IMR-90 (cell line): ENCODE results near the gene MELTF. TPM values are rescaled to one million over a fixed set of nuclear protein-coding genes. Genes with fewer than 3 reads are reported as not detected.

ENCODE experiments used
- ATAC-seq: fragments of 200-7000 bp; cut with Tn5 transposase; 2 replicates; pipeline ENCODE4 v1.9.1; 2020; ENCODE audit warnings: low read depth, mild to moderate bottlenecking, moderate library complexity
- BruUV-seq: library from RNA; stranded (reverse); fragments of 400-500 nt; replicated peaks from 2 replicates; lab custom pipeline; 2021; lab: Mats Ljungman, UMichigan
- CTCF ChIA-PET: fragments of 300-600 bp; formaldehyde crosslinking; extraction: SDS; loops from one replicate; lab custom pipeline; 2021; ENCODE audit warnings: antibody characterized with exemption; lab: Yijun Ruan, JAX
- POLR2A ChIA-PET: fragments of 300-600 bp; sonication (Branson Sonifier 250); formaldehyde crosslinking; loops from one replicate; lab custom pipeline; 2022; ENCODE audit warnings: antibody characterized with exemption; ENCODE audit not compliant: unreplicated experiment; lab: Charles Lee
- DNase-seq: peaks from one replicate; pipeline ENCODE4 v3.0.0; 2013
- H2AFZ ChIP-seq: replicated peaks from 2 replicates; pipeline ENCODE3; 2013; ENCODE audit warnings: low read length, mild to moderate bottlenecking; ENCODE audit not compliant: poor library complexity
- H2AK5ac ChIP-seq: 2 replicates; pipeline ENCODE4 v1.6.1; 2013; ENCODE audit warnings: low read depth, low read length, inconsistent platforms
- H2AK9ac ChIP-seq: replicated peaks from 2 replicates; pipeline ENCODE3; 2013; ENCODE audit warnings: mild to moderate bottlenecking, low read depth, low read length, moderate library complexity; ENCODE audit not compliant: poor library complexity
- H2BK120ac ChIP-seq: 2 replicates; pipeline ENCODE4 v1.6.1; 2013; ENCODE audit warnings: low read depth, low read length, inconsistent platforms
- H2BK15ac ChIP-seq: 3 replicates; pipeline ENCODE4 v1.6.1; 2013; ENCODE audit warnings: low read depth, low read length, inconsistent platforms
- H2BK20ac ChIP-seq: 2 replicates; pipeline ENCODE4 v1.6.1; 2013; ENCODE audit warnings: low read depth, mild to moderate bottlenecking, inconsistent platforms, low read length, moderate library complexity
- H2BK5ac ChIP-seq: 2 replicates; pipeline ENCODE4 v1.6.1; 2013; ENCODE audit warnings: mild to moderate bottlenecking, low read depth, low read length, inconsistent platforms; ENCODE audit not compliant: poor library complexity, severe bottlenecking
- H3K14ac ChIP-seq: replicated peaks from 2 replicates; pipeline ENCODE4 v1.6.1; 2013; ENCODE audit warnings: low read depth, low read length, inconsistent platforms
- H3K18ac ChIP-seq: 2 replicates; pipeline ENCODE4 v1.6.1; 2013; ENCODE audit warnings: low read depth, low read length, control low read depth
- H3K23ac ChIP-seq: 2 replicates; pipeline ENCODE4 v1.6.1; 2013; ENCODE audit warnings: low read depth, low read length, inconsistent platforms
- H3K27ac ChIP-seq: 2 replicates; pipeline ENCODE4 v1.5.1; 2013; ENCODE audit warnings: mild to moderate bottlenecking, control low read depth, low read length; ENCODE audit not compliant: insufficient read depth
- H3K27me3 ChIP-seq: 2 replicates; pipeline ENCODE4 v1.6.1; 2013; ENCODE audit warnings: low read length; ENCODE audit not compliant: control insufficient read depth, insufficient read depth
- H3K36me3 ChIP-seq: 2 replicates; pipeline ENCODE4 v1.6.1; 2013; ENCODE audit warnings: low read length, mixed read lengths; ENCODE audit not compliant: control insufficient read depth, insufficient read depth
- H3K4ac ChIP-seq: 2 replicates; pipeline ENCODE4 v1.6.1; 2013; ENCODE audit warnings: low read depth, low read length, inconsistent platforms
- H3K4me1 ChIP-seq: 2 replicates; pipeline ENCODE4 v1.6.1; 2013; ENCODE audit warnings: low read length, mixed read lengths; ENCODE audit not compliant: control insufficient read depth, insufficient read depth
- H3K4me2 ChIP-seq: 2 replicates; pipeline ENCODE4 v1.6.1; 2013; ENCODE audit warnings: low read depth, mild to moderate bottlenecking, control low read depth, low read length, moderate library complexity
- H3K4me3 ChIP-seq: 2 replicates; pipeline ENCODE4 v1.5.1; 2013; ENCODE audit warnings: low read depth, mild to moderate bottlenecking, control low read depth, low read length, moderate library complexity; ENCODE audit not compliant: insufficient read depth
- H3K56ac ChIP-seq: 2 replicates; pipeline ENCODE4 v1.6.1; 2013; ENCODE audit warnings: low read length, inconsistent platforms; ENCODE audit not compliant: insufficient read depth; ENCODE audit errors: extremely low read depth
- H3K79me1 ChIP-seq, 2 experiments: 2 replicates each; pipeline ENCODE4 v1.6.1; 2013; ENCODE audit warnings: low read length in 2 of 2, inconsistent platforms in 1 of 2, low read depth in 1 of 2
- H3K9ac ChIP-seq: 2 replicates; pipeline ENCODE4 v1.6.1; 2013; ENCODE audit warnings: low read depth, low read length, control low read depth
- H3K9me1 ChIP-seq: 2 replicates; pipeline ENCODE4 v1.6.1; 2013; ENCODE audit warnings: low read length, inconsistent platforms; ENCODE audit not compliant: insufficient read depth
- H3K9me3 ChIP-seq: 2 replicates; pipeline ENCODE4 v1.6.1; 2013; ENCODE audit warnings: low read length; ENCODE audit not compliant: control insufficient read depth, insufficient read depth
- H4K20me1 ChIP-seq: 2 replicates; pipeline ENCODE4 v1.6.1; 2013; ENCODE audit warnings: low read length, inconsistent platforms; ENCODE audit not compliant: insufficient read depth
- H4K5ac ChIP-seq: 2 replicates; pipeline ENCODE4 v1.6.1; 2013; ENCODE audit warnings: mild to moderate bottlenecking, low read depth, low read length, control low read depth
- H4K8ac ChIP-seq, 2 experiments: 2 replicates each; pipeline ENCODE4 v1.6.1; 2013; ENCODE audit warnings: low read depth in 2 of 2, low read length in 2 of 2, control low read depth in 1 of 2, inconsistent platforms in 1 of 2
- H4K91ac ChIP-seq: 2 replicates; pipeline ENCODE4 v1.6.1; 2013; ENCODE audit warnings: low read depth, low read length, inconsistent platforms; ENCODE audit not compliant: insufficient read depth
- BHLHE40 ChIP-seq: fragments of 150-350 bp; IDR thresholded peaks from 2 replicates; pipeline ENCODE4 v1.6.1; 2016; ENCODE audit warnings: mild to moderate bottlenecking, low read depth, low read length
- CHD1 ChIP-seq: IDR thresholded peaks from 2 replicates; pipeline ENCODE4 v1.6.1; 2012; ENCODE audit warnings: low read depth, low read length, improper control_type of control experiment
- CTCF ChIP-seq: conservative IDR thresholded peaks from 2 replicates; pipeline ENCODE4 v1.5.1; 2012; ENCODE audit warnings: mild to moderate bottlenecking, low read depth, low read length, improper control_type of control experiment
- ELK1 ChIP-seq: fragments of 150-350 bp; IDR thresholded peaks from 2 replicates; pipeline ENCODE4 v1.6.1; 2016; ENCODE audit warnings: low read depth, mild to moderate bottlenecking, low read length, moderate library complexity, borderline replicate concordance
- FOS ChIP-seq: fragments of 150-350 bp; IDR thresholded peaks from 2 replicates; pipeline ENCODE4 v1.6.1; 2016; ENCODE audit warnings: low read depth, low read length
- MAFK ChIP-seq: IDR thresholded peaks from 2 replicates; pipeline ENCODE4 v1.6.1; 2012; ENCODE audit warnings: low read depth, low read length, improper control_type of control experiment
- MAZ ChIP-seq: IDR thresholded peaks from 2 replicates; pipeline ENCODE4 v1.6.1; 2012; ENCODE audit warnings: low read depth, mild to moderate bottlenecking, low read length, improper control_type of control experiment, moderate library complexity, borderline replicate concordance
- MXI1 ChIP-seq: IDR thresholded peaks from 2 replicates; pipeline ENCODE4 v1.6.1; 2012; ENCODE audit warnings: low read depth, mild to moderate bottlenecking, low read length, moderate library complexity, borderline replicate concordance
- NFE2L2 ChIP-seq: fragments of 150-350 bp; IDR thresholded peaks from 2 replicates; pipeline ENCODE4 v1.6.1; 2016; ENCODE audit warnings: low read depth, mild to moderate bottlenecking, low read length
- POLR2A ChIP-seq: IDR thresholded peaks from 2 replicates; pipeline ENCODE4 v1.6.1; 2012; ENCODE audit warnings: mild to moderate bottlenecking, low read depth, low read length
- RAD21 ChIP-seq: IDR thresholded peaks from 2 replicates; pipeline ENCODE4 v1.6.1; 2012; ENCODE audit warnings: low read length, improper control_type of control experiment
- RCOR1 ChIP-seq: IDR thresholded peaks from 2 replicates; pipeline ENCODE4 v1.6.1; 2012; ENCODE audit warnings: mild to moderate bottlenecking, low read length, improper control_type of control experiment; ENCODE audit not compliant: insufficient replicate concordance
- RFX5 ChIP-seq: IDR thresholded peaks from 2 replicates; pipeline ENCODE4 v1.8.0; 2012; ENCODE audit warnings: low read depth, mild to moderate bottlenecking, low read length, moderate library complexity
- SMC3 ChIP-seq: fragments of 150-350 bp; IDR thresholded peaks from 2 replicates; pipeline ENCODE4 v1.6.1; 2016; ENCODE audit warnings: low read depth, mild to moderate bottlenecking, antibody characterized with exemption, low read length, moderate library complexity
- USF2 ChIP-seq: fragments of 150-350 bp; IDR thresholded peaks from 2 replicates; pipeline ENCODE4 v1.6.1; 2017; ENCODE audit warnings: mild to moderate bottlenecking, antibody characterized with exemption, low read length, low read depth
- WGBS, 2 experiments: methylation state at CpG; one replicate each; pipeline versions ENCODE4 v1.1.5 to v1.1.7; 2013; ENCODE audit warnings: missing lambda C conversion rate in 2 of 2; ENCODE audit not compliant: insufficient read length in 1 of 2; ENCODE audit errors: extremely low coverage in 2 of 2; 5-methylcytosine and 5-hydroxymethylcytosine counted together
- dilution Hi-C: fragments of 300-500 bp; cut with HindIII; formaldehyde crosslinking; loops from one replicate; pipeline ENCODE4 v1.14.3; 2018; ENCODE audit warnings: low sequenced_read_pairs; ENCODE audit not compliant: unreplicated experiment
- in situ Hi-C: fragments of 300-500 bp; cut with MboI; formaldehyde crosslinking; loops from 3 replicates; pipeline ENCODE4 v1.14.3; 2019; ENCODE audit warnings: low sequenced_read_pairs, inconsistent platforms, mixed read lengths
- intact Hi-C: fragments of 100-400 bp; cut with micrococcal nuclease; formaldehyde crosslinking; loops from 2 replicates; pipeline ENCODE4 v1.10.0; 2022
- polyA plus RNA-seq, 3 experiments: library from polyadenylated mRNA; depleted of rRNA; stranded (reverse); fragments of >200 nt; gene quantifications; 2 replicates each; pipeline ENCODE4 v1.2.3, GENCODE V29; 2012; ENCODE audit warnings: low replicate concordance in 1 of 3
- total RNA-seq: library from RNA; depleted of rRNA; stranded (reverse); fragments of >200 nt; gene quantifications from 2 replicates; pipeline ENCODE4 v1.2.3, GENCODE V29; 2012

MELTF gene
- total and polyA plus RNA-seq, 2 of the 4 experiments (the other 2 are of a cell fraction): 0.18 to 0.50 TPM

GRCh38 chr3:196976941-196977340 lies 52.7 kb downstream of the MELTF start:
- Histone ChIP-seq H3K27ac (no peak overlapping the region), H4K91ac (no peak overlapping the region), H2BK120ac (no peak overlapping the region), H2BK20ac (no peak overlapping the region), H3K36me3 (no peaks in the 10 kb centered on the region), H3K79me1 (no peaks in the 10 kb centered on the region), H2BK5ac (no peak overlapping the region), H2AFZ (no peak overlapping the region), H4K20me1 (no peaks in the 10 kb centered on the region), H3K4me2 (no peak overlapping the region), H3K23ac (no peak overlapping the region), H4K8ac (no peak overlapping the region), H3K27me3 (no peaks in the 10 kb centered on the region), H3K4me1 (no peaks in the 10 kb centered on the region), H3K9me3 (no peaks in the 10 kb centered on the region), H2AK5ac (no peak overlapping the region), H3K4ac (no peak overlapping the region), H2BK15ac (no peak overlapping the region), H3K14ac (no peak overlapping the region), H3K56ac (no peak overlapping the region), H3K9me1 (no peaks in the 10 kb centered on the region), H3K9ac (no peak overlapping the region), H4K5ac (no peak overlapping the region), H3K4me3 (no peak overlapping the region), H3K18ac (no peak overlapping the region), H2AK9ac (no peak overlapping the region)
- POLR2A ChIA-PET: no interaction called here
- WGBS, 2 experiments: 60% methylated on average over 3 of the region's 11 CpGs; no CpG with 5 or more reads in 1 of the 2 experiments
- intact Hi-C loops (no loop called here), in situ Hi-C loops (loop anchor here (10.0 kb wide), 1 partner anchor 208 kb away; no protein-coding TSS in a partner anchor), dilution Hi-C loops (no loop called here)
- BruUV-seq: no TSS peak
- TF ChIP-seq ELK1: no peak
- no peak for TF ChIP-seq MAZ
- TF ChIP-seq USF2: no peak
- TF ChIP-seq CHD1: no peak
- no peak for TF ChIP-seq POLR2A
- TF ChIP-seq MXI1: no peak
- TF ChIP-seq MAFK: no peak
- TF ChIP-seq NFE2L2: no peak
- TF ChIP-seq FOS: no peak
- no peak for TF ChIP-seq SMC3
- no peak for TF ChIP-seq RFX5
- no peak for TF ChIP-seq CTCF
- TF ChIP-seq BHLHE40: no peak
- no peak for TF ChIP-seq RAD21
- no peak for TF ChIP-seq RCOR1
- no peak for DNase-seq
- CTCF ChIA-PET: no interaction called here
- ATAC-seq: no peak
